GM12874 (cell line): Measurements from ENCODE around the gene STAMBPL1.

Experiments used
- TF ChIP-seq, protein P1 (sequence below): IDR thresholded peaks from 2 replicates; pipeline ENCODE4 v1.5.1; 2011; ENCODE audit warnings: low read depth, mild to moderate bottlenecking, control low read depth, low read length, moderate library complexity; ENCODE audit not compliant: insufficient read depth

Gene STAMBPL1

DNA sequence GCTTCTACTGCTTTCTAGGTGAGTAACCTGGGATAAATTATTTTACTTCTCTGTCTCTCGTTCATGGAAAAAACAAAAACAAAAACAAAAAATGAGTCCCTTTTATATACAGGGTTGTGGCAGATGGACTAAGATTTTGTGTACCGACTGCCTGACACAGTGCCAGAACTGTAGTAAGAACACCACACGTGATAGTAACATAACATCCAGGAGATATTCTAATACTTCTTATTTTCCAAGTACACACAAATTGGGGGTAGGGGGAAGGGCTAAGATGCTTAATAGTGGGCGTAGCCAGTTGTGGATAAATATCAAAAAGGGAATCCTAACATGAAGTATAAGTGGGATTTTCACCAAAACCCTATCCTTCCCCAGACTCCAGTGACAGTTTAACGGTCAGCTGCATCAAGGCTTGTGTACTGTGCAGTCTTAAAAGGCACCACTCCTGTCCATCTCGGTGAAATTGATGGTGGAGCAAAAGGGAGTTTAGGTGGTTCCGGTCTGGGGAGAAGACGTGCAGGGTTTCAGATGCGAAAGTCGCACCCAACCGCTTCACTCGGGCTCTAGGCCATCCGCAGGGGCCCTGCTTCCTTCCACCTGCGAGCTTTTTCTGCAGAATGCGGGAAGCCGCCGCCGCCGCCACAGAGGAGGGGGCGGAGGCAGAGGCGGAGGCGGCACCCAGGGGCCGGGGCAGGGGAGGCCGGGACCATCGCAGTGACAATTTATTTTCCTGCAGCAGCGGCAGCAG is at the start of gene STAMBPL1:
TSS of gene STAMBPL1 (plus strand) at position 712 of the 748 bp plus-strand sequence. CDS start 21,464 bp downstream, outside the sequence.
- TF ChIP-seq, protein P1, sequence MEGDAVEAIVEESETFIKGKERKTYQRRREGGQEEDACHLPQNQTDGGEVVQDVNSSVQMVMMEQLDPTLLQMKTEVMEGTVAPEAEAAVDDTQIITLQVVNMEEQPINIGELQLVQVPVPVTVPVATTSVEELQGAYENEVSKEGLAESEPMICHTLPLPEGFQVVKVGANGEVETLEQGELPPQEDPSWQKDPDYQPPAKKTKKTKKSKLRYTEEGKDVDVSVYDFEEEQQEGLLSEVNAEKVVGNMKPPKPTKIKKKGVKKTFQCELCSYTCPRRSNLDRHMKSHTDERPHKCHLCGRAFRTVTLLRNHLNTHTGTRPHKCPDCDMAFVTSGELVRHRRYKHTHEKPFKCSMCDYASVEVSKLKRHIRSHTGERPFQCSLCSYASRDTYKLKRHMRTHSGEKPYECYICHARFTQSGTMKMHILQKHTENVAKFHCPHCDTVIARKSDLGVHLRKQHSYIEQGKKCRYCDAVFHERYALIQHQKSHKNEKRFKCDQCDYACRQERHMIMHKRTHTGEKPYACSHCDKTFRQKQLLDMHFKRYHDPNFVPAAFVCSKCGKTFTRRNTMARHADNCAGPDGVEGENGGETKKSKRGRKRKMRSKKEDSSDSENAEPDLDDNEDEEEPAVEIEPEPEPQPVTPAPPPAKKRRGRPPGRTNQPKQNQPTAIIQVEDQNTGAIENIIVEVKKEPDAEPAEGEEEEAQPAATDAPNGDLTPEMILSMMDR: no peak

DNA sequence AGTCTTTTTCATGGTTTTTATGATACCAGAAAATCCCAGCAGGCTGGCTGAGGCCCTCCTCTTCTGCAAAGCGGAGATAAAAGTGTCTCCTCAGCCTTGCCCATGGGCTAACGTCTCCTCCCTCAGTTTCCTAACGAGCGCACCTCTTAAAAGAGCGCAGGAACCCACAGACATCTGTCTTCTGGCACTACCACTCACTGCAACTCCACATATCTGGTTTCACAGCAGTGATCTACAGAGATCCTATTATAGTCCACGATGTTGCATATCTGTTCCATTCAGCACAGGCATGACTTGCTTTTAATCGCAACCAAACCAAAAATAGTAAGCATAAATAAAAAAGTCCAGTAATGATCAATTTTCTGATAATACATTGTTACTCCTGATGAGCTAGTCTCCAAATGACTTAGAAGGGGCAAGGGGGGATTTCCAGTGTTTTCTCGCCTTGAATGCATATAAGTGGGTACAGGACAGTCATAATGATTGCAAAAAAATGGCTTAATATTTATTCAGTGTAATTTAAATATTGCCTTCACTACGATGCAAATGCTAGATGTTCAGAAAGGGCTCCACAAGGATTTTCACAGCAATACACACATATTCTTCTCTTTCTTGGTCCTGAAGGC is 49.3 kb upstream of the STAMBPL1 start:
- TF ChIP-seq, protein P1: no peak

DNA sequence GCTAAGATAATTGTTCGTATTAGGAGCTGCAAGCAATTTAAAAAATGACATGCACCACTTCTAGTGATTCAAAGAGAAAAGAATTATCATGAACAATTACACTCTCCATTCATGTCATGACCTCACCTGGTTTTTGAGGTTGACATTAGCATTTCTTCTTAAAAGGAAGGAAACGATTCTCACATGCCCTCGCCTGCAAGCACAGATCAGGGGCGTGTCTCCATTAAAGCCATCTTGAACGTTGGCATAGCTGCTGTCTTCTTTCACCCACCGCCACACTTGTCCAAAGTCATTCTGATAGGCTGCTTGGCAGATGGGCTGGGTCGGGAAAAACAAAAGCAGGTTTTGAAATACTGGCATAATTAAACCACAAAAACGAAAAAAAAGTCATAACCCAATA is 48.3 kb upstream of the STAMBPL1 start:
- TF ChIP-seq, protein P1: no peak

DNA sequence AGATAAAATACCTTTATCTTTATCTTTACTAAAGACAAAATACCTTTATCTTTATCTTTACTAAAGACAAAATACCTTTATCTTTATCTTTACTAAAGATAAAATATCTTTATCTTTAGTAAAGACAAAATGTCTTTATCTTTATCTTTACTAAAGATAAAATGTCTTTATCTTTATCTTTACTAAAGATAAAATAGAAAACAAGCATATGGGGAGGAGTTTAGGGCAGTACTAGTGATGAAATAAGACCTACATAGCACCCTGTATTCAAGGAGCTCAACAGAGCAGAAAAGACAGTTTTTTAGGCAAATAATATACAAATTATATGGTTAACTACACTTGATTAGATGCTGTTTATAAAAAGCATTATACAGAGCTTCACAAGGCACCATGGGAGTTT is 47.7 kb upstream of the STAMBPL1 start:
- TF ChIP-seq, protein P1: no peak

DNA sequence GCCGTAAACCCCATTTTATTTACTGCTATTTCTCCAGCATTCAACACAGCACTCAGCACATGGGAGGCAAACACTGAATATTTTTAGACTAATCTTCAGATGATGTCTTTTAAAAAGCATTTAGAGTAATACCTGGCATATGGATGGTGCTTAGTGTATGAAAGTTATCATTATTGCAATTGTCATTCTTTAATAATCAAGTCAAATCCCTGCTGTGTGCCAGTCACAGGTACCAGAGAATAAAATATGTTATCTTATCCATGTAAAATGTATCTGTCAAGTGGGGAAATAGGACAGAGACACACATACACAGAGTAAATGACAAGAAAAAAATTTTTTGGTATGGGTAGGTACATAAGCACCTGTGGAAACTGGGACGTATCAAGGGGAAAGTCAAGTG is 46.9 kb upstream of the STAMBPL1 start:
- TF ChIP-seq, protein P1: no peak

DNA sequence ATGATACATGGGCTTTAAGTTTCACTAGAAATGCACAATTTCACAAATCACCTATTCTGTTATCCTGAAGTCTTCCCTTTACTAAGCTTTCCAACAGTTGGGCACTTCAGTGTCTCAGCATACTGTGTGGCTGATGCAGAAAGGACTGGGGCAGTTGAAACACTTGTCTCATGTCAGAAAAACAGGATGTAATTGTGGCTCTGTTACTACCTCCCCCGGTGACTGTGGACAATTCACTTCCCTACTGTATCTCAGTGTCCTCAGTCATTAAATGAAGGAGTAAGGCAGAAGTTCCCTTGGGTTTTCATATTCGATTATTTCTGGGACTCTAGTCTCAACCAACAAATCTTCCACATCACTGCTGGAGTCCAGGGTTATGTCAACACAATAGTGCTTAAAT is 46.3 kb upstream of the STAMBPL1 start:
- TF ChIP-seq, protein P1: no peak

DNA sequence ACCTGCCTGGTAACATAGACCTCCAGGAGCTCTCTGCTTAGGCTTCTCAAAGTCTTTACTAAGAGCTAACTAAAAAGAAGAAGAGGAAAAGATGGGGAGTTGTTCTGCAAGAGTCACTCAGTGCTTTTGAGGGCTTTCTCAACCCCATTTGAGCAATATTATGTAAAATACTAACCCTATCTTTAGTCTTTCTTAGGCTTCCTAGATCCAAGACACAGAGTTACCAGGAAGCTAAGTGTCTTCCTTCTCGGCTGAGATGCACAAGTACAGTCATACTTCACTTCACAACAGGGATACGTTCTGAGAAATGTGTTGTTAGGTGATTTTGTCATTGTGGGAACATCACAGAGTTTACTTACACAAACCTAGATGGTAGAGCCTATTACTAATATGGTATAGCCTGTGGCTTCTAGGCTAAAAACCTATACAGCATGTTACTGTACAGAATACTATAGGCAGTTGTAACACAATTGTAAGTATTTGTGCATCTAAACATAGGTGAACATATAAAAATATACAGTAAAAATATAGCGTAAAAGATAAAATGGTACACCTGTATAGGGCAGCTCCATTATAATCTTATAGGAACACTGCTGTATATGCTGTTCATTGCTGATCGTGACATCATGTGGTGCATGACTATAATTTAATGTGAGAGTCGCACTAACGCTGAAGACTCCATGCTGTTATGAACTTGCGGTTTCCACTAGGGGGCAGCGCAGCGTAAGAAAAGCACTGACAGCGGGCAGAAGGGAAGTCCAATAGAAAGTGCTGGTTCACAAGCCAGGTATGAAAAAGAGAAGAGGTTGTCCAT is 44.7 kb upstream of the STAMBPL1 start:
- TF ChIP-seq, protein P1: peak; percentile 78
